ENCODE results near the gene TRABD2B. TPM values are rescaled to one million over a fixed set of nuclear protein-coding genes. Genes with fewer than 3 reads are reported as not detected.

The TRABD2B gene
- total RNA-seq, 2 donors from 2014 or later, result 1.1 to 2.1 TPM

DNA sequence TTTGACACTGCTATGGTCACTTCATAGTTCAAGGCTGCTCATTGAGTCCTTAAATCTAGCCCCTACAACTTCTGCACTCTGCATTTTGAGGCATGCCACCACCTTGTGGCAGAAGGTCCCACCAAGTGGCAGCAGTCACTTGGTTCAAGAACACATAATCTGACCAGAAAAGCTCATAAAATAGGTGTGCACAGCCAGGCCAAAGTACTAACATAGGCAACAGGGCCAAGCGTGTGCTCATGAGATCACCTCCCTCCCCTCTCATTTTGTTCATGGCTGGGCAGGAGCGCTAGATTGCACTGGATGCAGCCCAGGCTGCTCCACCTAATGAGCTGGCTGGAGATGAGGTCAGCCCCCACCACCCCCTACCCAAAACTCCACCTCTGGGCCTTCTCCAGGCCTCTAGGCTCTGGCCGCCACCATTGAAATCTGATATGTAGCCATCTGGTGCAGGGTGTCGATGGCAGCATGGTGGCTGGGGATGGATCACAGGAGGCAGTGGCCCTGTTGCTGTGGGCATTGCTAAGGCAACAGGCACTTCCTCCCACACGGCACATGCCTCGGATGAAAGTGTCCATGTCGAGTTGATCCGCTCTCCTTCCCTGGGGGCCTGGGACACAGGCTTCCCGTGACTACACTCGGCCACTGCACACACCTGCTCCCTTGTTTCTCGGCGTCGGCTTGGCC, 193.2 kb downstream of the TRABD2B start:
- DNase-seq (ENCODE audit: low spot score), result no peak
- Histone ChIP-seq H3K36me3 (no peaks in the 10 kb centered on the region), H3K27me3 (replicated peaks; ENCODE audit: insufficient read depth) (no peaks in the 10 kb centered on the region), H3K4me3 (no peak overlapping the region), H3K4me1 (replicated peaks) (no peaks in the 10 kb centered on the region), H3K9me3 (no peaks in the 10 kb centered on the region), H3K27ac (no peak overlapping the region)
- WGBS, result 94% methylated on average over 13 of the region's 13 CpGs
- no peak for TF ChIP-seq POLR2AphosphoS5 (IDR thresholded peaks at IDR 0.05)
- TF ChIP-seq, protein P1, sequence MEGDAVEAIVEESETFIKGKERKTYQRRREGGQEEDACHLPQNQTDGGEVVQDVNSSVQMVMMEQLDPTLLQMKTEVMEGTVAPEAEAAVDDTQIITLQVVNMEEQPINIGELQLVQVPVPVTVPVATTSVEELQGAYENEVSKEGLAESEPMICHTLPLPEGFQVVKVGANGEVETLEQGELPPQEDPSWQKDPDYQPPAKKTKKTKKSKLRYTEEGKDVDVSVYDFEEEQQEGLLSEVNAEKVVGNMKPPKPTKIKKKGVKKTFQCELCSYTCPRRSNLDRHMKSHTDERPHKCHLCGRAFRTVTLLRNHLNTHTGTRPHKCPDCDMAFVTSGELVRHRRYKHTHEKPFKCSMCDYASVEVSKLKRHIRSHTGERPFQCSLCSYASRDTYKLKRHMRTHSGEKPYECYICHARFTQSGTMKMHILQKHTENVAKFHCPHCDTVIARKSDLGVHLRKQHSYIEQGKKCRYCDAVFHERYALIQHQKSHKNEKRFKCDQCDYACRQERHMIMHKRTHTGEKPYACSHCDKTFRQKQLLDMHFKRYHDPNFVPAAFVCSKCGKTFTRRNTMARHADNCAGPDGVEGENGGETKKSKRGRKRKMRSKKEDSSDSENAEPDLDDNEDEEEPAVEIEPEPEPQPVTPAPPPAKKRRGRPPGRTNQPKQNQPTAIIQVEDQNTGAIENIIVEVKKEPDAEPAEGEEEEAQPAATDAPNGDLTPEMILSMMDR (IDR thresholded peaks at IDR 0.05), result no peak
- TF ChIP-seq POLR2A (IDR thresholded peaks at IDR 0.05), result no peak
- intact Hi-C loops (cut with DNase I), result no loop called here

DNA sequence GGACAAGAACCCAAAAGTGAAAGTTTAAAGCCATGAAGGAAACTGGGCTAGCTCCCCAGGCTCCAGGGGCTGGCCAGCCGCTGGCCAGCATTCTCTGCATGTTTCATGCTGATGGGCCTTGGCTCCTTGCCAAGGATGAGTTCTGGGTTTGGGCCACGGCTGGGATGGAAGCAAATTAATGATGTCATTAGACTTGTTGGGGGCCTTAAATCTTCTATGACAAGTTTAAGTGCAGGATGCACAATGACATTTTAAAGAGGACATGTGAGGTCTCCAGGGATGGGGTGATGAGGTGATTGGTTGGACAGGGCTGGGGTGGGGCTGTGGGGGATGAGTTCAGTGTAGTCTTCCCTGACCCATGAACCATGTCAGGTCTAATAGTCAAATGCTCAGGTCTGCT, 199.6 kb downstream of the TRABD2B start:
- intact Hi-C loops (cut with DNase I), result no loop called here
- no peaks in the 10 kb centered on the region for H3K36me3 ChIP-seq
- no peaks in the 10 kb centered on the region for H3K27me3 ChIP-seq (replicated peaks; ENCODE audit: insufficient read depth)
- H3K4me3 ChIP-seq, result no peak overlapping the region
- 34% methylated on average over 2 of the region's 2 CpGs for WGBS
- DNase-seq (ENCODE audit: low spot score), result no peak
- no peak overlapping the region for H3K27ac ChIP-seq
- no peaks in the 10 kb centered on the region for H3K9me3 ChIP-seq
- TF ChIP-seq POLR2AphosphoS5 (IDR thresholded peaks at IDR 0.05) (no peak), POLR2A (IDR thresholded peaks at IDR 0.05) (no peak)
- TF ChIP-seq, protein P1 (IDR thresholded peaks at IDR 0.05), result no peak
- no peaks in the 10 kb centered on the region for H3K4me1 ChIP-seq (replicated peaks)

DNA sequence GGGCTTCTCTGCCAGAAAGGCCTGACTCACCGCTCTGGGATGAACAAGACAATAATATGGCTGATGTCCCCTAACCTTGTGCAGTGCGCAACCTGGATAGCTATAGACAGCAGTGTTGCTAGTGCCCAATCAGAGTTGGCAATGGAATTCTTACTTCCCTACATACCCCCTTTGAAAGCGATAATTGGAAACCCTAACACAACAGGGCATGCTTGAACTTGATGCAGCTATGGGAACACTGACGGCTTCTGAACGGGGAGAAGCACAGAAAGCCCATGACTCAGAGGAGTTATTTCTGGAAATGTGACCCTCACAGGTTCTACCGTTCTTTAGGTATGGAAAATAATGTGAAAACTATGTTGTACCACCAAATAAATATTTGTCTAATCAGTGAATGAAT, 200.6 kb downstream of the TRABD2B start:
- Histone ChIP-seq H3K36me3 (no peaks in the 10 kb centered on the region), H3K4me3 (no peak overlapping the region), H3K9me3 (no peaks in the 10 kb centered on the region), H3K4me1 (replicated peaks) (no peaks in the 10 kb centered on the region), H3K27ac (no peak overlapping the region), H3K27me3 (replicated peaks; ENCODE audit: insufficient read depth) (no peaks in the 10 kb centered on the region)
- no peak for DNase-seq (ENCODE audit: low spot score)
- 51% methylated on average over 6 of the region's 6 CpGs for WGBS
- intact Hi-C loops (cut with DNase I), result no loop called here
- TF ChIP-seq POLR2A (IDR thresholded peaks at IDR 0.05), result no peak
- TF ChIP-seq, protein P1 (IDR thresholded peaks at IDR 0.05), result no peak
- TF ChIP-seq POLR2AphosphoS5 (IDR thresholded peaks at IDR 0.05), result no peak

DNA sequence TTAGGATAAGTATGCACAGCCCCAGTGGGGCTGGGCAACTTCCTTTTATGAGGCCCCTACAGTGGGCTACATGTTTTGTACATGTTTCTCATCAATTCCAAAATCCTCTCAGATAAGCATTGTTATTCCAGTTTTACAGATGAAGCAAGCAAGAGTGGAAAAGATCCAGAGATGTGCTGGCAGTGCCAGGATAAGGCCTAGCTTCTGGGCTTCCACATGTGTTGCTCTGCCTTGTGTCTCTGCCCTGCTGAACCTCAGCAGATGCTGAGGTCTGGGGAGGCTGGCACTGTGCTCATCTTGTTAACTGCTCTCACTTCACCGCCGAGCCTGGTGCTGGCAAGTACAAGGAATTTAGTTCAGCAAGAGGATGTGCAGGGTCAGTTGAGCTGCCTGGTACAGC, 202.1 kb downstream of the TRABD2B start:
- H3K27me3 ChIP-seq (replicated peaks; ENCODE audit: insufficient read depth), result no peaks in the 10 kb centered on the region
- TF ChIP-seq POLR2AphosphoS5 (IDR thresholded peaks at IDR 0.05) (no peak), POLR2A (IDR thresholded peaks at IDR 0.05) (no peak)
- TF ChIP-seq, protein P1 (IDR thresholded peaks at IDR 0.05), result no peak
- H3K4me3 ChIP-seq, result no peak overlapping the region
- intact Hi-C loops (cut with DNase I), result no loop called here
- H3K27ac ChIP-seq, result no peak overlapping the region
- no peaks in the 10 kb centered on the region for H3K9me3 ChIP-seq
- no peaks in the 10 kb centered on the region for H3K36me3 ChIP-seq
- no peaks in the 10 kb centered on the region for H3K4me1 ChIP-seq (replicated peaks)
- WGBS, result 86% methylated on average over 2 of the region's 2 CpGs
- no peak for DNase-seq (ENCODE audit: low spot score)

DNA sequence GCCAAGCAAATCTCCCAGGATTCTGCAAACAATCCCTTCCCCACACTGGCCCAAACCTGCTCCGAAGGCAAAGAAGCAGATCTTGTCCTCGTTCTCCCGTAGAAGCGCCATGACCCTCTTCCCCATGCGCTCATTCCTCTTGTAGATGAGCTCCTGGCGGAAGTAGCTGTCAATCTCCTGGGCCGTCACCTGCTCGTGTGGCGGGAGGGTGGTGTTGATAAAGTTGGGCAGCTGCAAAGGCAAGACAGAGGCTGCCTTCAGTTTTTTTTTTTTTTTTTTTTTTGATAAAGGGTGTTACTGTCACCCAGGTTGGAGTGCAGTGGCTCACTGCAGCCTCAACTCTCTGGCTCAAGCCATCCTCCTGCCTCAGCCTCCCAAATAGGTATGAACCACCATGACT, 202.7 kb downstream of the TRABD2B start:
- no peaks in the 10 kb centered on the region for H3K27me3 ChIP-seq (replicated peaks; ENCODE audit: insufficient read depth)
- no peak overlapping the region for H3K27ac ChIP-seq
- no peak overlapping the region for H3K4me3 ChIP-seq
- TF ChIP-seq, protein P1 (IDR thresholded peaks at IDR 0.05), result no peak
- TF ChIP-seq POLR2A (IDR thresholded peaks at IDR 0.05), result no peak
- no peaks in the 10 kb centered on the region for H3K9me3 ChIP-seq
- H3K36me3 ChIP-seq, result no peaks in the 10 kb centered on the region
- intact Hi-C loops (cut with DNase I), result no loop called here
- 93% methylated on average over 9 of the region's 9 CpGs for WGBS
- no peaks in the 10 kb centered on the region for H3K4me1 ChIP-seq (replicated peaks)
- DNase-seq (ENCODE audit: low spot score), result no peak

Data from prostate gland (tissue), 2 donors.